Measurements from ENCODE around the gene PHF5A.

DNA sequence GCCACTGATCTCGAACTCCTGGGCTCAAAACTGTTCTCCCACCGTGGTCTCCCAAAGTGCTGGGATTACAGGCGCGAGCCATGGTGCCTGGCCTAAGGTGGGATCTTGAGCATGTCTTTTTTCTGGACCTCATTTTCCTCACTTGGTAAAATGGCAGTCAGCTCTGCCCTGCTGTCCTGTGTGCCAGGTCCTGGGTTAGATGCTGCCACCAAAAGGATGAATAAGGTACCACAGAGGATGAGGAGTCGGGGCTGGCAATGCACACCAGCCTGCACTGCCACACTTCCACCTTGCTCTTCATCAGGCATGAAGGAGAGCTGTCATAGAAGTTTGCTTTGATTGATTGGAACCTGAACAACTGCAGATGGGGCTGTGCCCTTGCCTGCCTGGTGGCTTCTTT is 32.7 kb upstream of the PHF5A start:
- TF ChIP-seq, protein P1, sequence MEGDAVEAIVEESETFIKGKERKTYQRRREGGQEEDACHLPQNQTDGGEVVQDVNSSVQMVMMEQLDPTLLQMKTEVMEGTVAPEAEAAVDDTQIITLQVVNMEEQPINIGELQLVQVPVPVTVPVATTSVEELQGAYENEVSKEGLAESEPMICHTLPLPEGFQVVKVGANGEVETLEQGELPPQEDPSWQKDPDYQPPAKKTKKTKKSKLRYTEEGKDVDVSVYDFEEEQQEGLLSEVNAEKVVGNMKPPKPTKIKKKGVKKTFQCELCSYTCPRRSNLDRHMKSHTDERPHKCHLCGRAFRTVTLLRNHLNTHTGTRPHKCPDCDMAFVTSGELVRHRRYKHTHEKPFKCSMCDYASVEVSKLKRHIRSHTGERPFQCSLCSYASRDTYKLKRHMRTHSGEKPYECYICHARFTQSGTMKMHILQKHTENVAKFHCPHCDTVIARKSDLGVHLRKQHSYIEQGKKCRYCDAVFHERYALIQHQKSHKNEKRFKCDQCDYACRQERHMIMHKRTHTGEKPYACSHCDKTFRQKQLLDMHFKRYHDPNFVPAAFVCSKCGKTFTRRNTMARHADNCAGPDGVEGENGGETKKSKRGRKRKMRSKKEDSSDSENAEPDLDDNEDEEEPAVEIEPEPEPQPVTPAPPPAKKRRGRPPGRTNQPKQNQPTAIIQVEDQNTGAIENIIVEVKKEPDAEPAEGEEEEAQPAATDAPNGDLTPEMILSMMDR (conservative IDR thresholded peaks at IDR 0.05 in 1 of 2, IDR thresholded peaks at IDR 0.05 in 1 of 2; ENCODE audit: extremely low read depth in 1 of 2, insufficient read depth in 1 of 2, low read depth in 1 of 2, low read length in 2 of 2), result peak in 1 of 2 donors; percentile 38
- TF ChIP-seq EZH2 (IDR thresholded peaks at IDR 0.05; ENCODE audit: borderline replicate concordance, low read length), result no peak

All from mammary epithelial cell (primary cell).